H9 (cell line): Measurements from ENCODE around the gene CD27. TPM values are rescaled to one million over a fixed set of nuclear protein-coding genes. Genes with fewer than 3 reads are reported as not detected.

Source experiments
- DNase-seq: peaks from one replicate; pipeline ENCODE4 v3.0.0-alpha.2; 2017
- H2AFZ ChIP-seq: one replicate; pipeline ENCODE4 v1.6.1; 2013; ENCODE audit warnings: mild to moderate bottlenecking, low read length, control low read depth, moderate library complexity
- H2AK5ac ChIP-seq: 2 replicates; pipeline ENCODE4 v1.6.1; 2013; ENCODE audit warnings: low read length, control low read depth, mixed read lengths; ENCODE audit not compliant: insufficient read length
- H2BK120ac ChIP-seq: one replicate; pipeline ENCODE4 v1.6.1; 2013; ENCODE audit warnings: low read depth, mild to moderate bottlenecking, low read length, control low read depth, inconsistent platforms; ENCODE audit not compliant: poor library complexity, severe bottlenecking
- H2BK12ac ChIP-seq: 2 replicates; pipeline ENCODE4 v1.6.1; 2013; ENCODE audit warnings: low read length, control low read depth, mixed read lengths, low read depth; ENCODE audit not compliant: insufficient read length
- H2BK15ac ChIP-seq: 2 replicates; pipeline ENCODE4 v1.6.1; 2013; ENCODE audit warnings: low read depth, low read length, control low read depth
- H2BK20ac ChIP-seq: one replicate; pipeline ENCODE4 v1.6.1; 2013; ENCODE audit warnings: low read depth, mild to moderate bottlenecking, low read length, control low read depth, inconsistent platforms; ENCODE audit not compliant: poor library complexity, severe bottlenecking
- H2BK5ac ChIP-seq: 2 replicates; pipeline ENCODE4 v1.6.1; 2013; ENCODE audit warnings: low read length, control low read depth, mixed read lengths; ENCODE audit not compliant: insufficient read length
- H3K14ac ChIP-seq: 2 replicates; pipeline ENCODE4 v1.6.1; 2013; ENCODE audit warnings: low read length, control low read depth; ENCODE audit not compliant: insufficient read depth
- H3K18ac ChIP-seq: 2 replicates; pipeline ENCODE4 v1.6.1; 2013; ENCODE audit warnings: low read depth, mild to moderate bottlenecking, mixed read lengths, low read length, control low read depth; ENCODE audit not compliant: insufficient read length
- H3K23ac ChIP-seq: 2 replicates; pipeline ENCODE4 v1.6.1; 2013; ENCODE audit warnings: low read length, control low read depth, mixed read lengths, low read depth; ENCODE audit not compliant: insufficient read length
- H3K23me2 ChIP-seq: 2 replicates; pipeline ENCODE4 v1.6.1; 2013; ENCODE audit warnings: low read depth, mild to moderate bottlenecking, mixed read lengths, low read length, control low read depth; ENCODE audit not compliant: insufficient read length, poor library complexity, severe bottlenecking
- H3K27ac ChIP-seq: 2 replicates; pipeline ENCODE4 v1.5.1; 2013; ENCODE audit warnings: low read length, control low read depth, mixed read lengths, low read depth; ENCODE audit not compliant: insufficient read length
- H3K27me3 ChIP-seq: 2 replicates; pipeline ENCODE4 v1.6.1; 2013; ENCODE audit warnings: low read length, control low read depth, inconsistent platforms; ENCODE audit not compliant: insufficient read depth
- H3K4ac ChIP-seq: 2 replicates; pipeline ENCODE4 v1.6.1; 2013; ENCODE audit warnings: low read depth, mild to moderate bottlenecking, control low read depth, inconsistent platforms, low read length, moderate library complexity
- H3K4me1 ChIP-seq: 2 replicates; pipeline ENCODE4 v1.6.1; 2013; ENCODE audit warnings: low read length, control low read depth, inconsistent platforms; ENCODE audit not compliant: insufficient read depth
- H3K4me2 ChIP-seq: 2 replicates; pipeline ENCODE4 v1.6.1; 2013; ENCODE audit warnings: low read length, control low read depth, mixed read lengths; ENCODE audit not compliant: insufficient read length, insufficient read depth
- H3K56ac ChIP-seq: 2 replicates; pipeline ENCODE4 v1.6.1; 2013; ENCODE audit warnings: low read depth, mild to moderate bottlenecking, mixed read lengths, low read length, control low read depth; ENCODE audit not compliant: insufficient read length
- H3K79me1 ChIP-seq: 2 replicates; pipeline ENCODE4 v1.6.1; 2013; ENCODE audit warnings: low read depth, mild to moderate bottlenecking, moderate library complexity, low read length, control low read depth, inconsistent platforms; ENCODE audit not compliant: insufficient read depth, poor library complexity, severe bottlenecking
- H3K79me2 ChIP-seq: 2 replicates; pipeline ENCODE4 v1.6.1; 2013; ENCODE audit warnings: low read length, control low read depth, inconsistent platforms; ENCODE audit not compliant: insufficient read depth
- H3K9ac ChIP-seq: 2 replicates; pipeline ENCODE4 v1.6.1; 2013; ENCODE audit warnings: low read length, control low read depth, mixed read lengths; ENCODE audit not compliant: insufficient read length; ENCODE audit errors: extremely low read depth
- H3K9me3 ChIP-seq: one replicate; pipeline ENCODE4 v1.6.1; 2013; ENCODE audit warnings: low read depth, low read length, inconsistent platforms; ENCODE audit not compliant: control insufficient read depth
- H3T11ph ChIP-seq: one replicate; pipeline ENCODE4 v1.6.1; 2013; ENCODE audit warnings: mild to moderate bottlenecking, low read length, control low read depth, inconsistent platforms
- H4K20me1 ChIP-seq: one replicate; pipeline ENCODE4 v1.6.1; 2013; ENCODE audit not compliant: control insufficient read depth, insufficient read length, insufficient read depth
- H4K5ac ChIP-seq: 2 replicates; pipeline ENCODE4 v1.6.1; 2013; ENCODE audit warnings: low read depth, mild to moderate bottlenecking, mixed read lengths, low read length, control low read depth; ENCODE audit not compliant: insufficient read length
- H4K8ac ChIP-seq: replicated peaks from 2 replicates; pipeline ENCODE4 v1.6.1; 2013; ENCODE audit warnings: low read length, control low read depth, mixed read lengths, low read depth; ENCODE audit not compliant: insufficient read length
- H4K91ac ChIP-seq: 2 replicates; pipeline ENCODE4 v1.6.1; 2013; ENCODE audit warnings: low read depth, mild to moderate bottlenecking, moderate library complexity, mixed read lengths, low read length, control low read depth; ENCODE audit not compliant: insufficient read length
- H3K27ac Mint-ChIP-seq, 3 experiments: 2 replicates in 2 of 3; 3 replicates in 1 of 3; pipeline ENCODE4 v1.8.0; 2020 to 2021; ENCODE audit warnings: mixed read lengths in 3 of 3, mild to moderate bottlenecking in 1 of 3, moderate library complexity in 1 of 3
- H3K27me3 Mint-ChIP-seq: 2 replicates; pipeline ENCODE4 v1.8.0; 2021; ENCODE audit warnings: low read depth, mild to moderate bottlenecking, moderate library complexity, mixed read lengths
- H3K36me3 Mint-ChIP-seq, 3 experiments: 2 replicates in 2 of 3; 3 replicates in 1 of 3; pipeline ENCODE4 v1.8.0; 2020 to 2021; ENCODE audit warnings: low read depth in 3 of 3, mixed read lengths in 3 of 3; ENCODE audit not compliant: insufficient read depth in 1 of 3
- H3K4me1 Mint-ChIP-seq, 2 experiments: 2 replicates each; pipeline ENCODE4 v1.8.0; 2020; ENCODE audit warnings: mixed read lengths in 2 of 2
- H3K4me3 Mint-ChIP-seq, 2 experiments: 2 replicates in 1 of 2; 3 replicates in 1 of 2; pipeline ENCODE4 v1.8.0; 2020 to 2021; ENCODE audit warnings: mild to moderate bottlenecking in 2 of 2, mixed read lengths in 2 of 2, moderate library complexity in 1 of 2
- H3K9me3 Mint-ChIP-seq, 2 experiments: 2 replicates in 1 of 2; 3 replicates in 1 of 2; pipeline ENCODE4 v1.8.0; 2020; ENCODE audit warnings: mild to moderate bottlenecking in 2 of 2, mixed read lengths in 2 of 2, moderate library complexity in 1 of 2
- CTCF ChIP-seq: fragments of 200-600 bp; sonication (generic); conservative IDR thresholded peaks from 3 replicates; pipeline ENCODE4 v1.8.0; 2021; ENCODE audit warnings: antibody characterized with exemption, mild to moderate bottlenecking
- WGBS: extraction: QIAGEN DNeasy Blood & Tissue Kit; methylation state at CpG from one replicate; pipeline ENCODE4 v1.1.7; 2013; ENCODE audit warnings: missing lambda C conversion rate, low lambda C conversion rate, mixed read lengths; ENCODE audit not compliant: insufficient read length; ENCODE audit errors: extremely low coverage; 5-methylcytosine and 5-hydroxymethylcytosine counted together
- total RNA-seq: library from RNA; stranded (reverse); gene quantifications from 2 replicates; pipeline ENCODE4 v1.2.1, GENCODE V29; 2021

CD27 gene
- total RNA-seq, 1 experiment from 2014 or later: 0.37 TPM

- H3K23ac ChIP-seq: no peak overlapping the region
- no peak overlapping the region for H3K9ac ChIP-seq
- Mint-ChIP-seq H3K4me3 (no peak overlapping the region), H3K4me1 (peaks cover 5% of the 10 kb centered on the region in 2 experiments), H3K36me3 (no peaks in the 10 kb centered on the region), H3K27me3 (peaks cover 6% of the 10 kb centered on the region), H3K9me3 (no peaks in the 10 kb centered on the region), H3K27ac (no peak overlapping the region)
- no peak overlapping the region for H3K4ac ChIP-seq
- H2AFZ ChIP-seq: no peak overlapping the region
- no peak overlapping the region for H4K5ac ChIP-seq
- H3K14ac ChIP-seq: no peak overlapping the region
- no CpG with 5 or more reads among the region's 23 CpGs for WGBS
- H3K18ac ChIP-seq: no peak overlapping the region
- H3K4me2 ChIP-seq: no peak overlapping the region
- H3K27me3 ChIP-seq: no peaks in the 10 kb centered on the region
- H2BK15ac ChIP-seq: no peak overlapping the region
- no peaks in the 10 kb centered on the region; the same call in 1 of the 2 replicates for H3K4me1 ChIP-seq
- H4K91ac ChIP-seq: no peak overlapping the region
- H2BK120ac ChIP-seq: no peak overlapping the region
- H2BK20ac ChIP-seq: no peak overlapping the region
- H2BK5ac ChIP-seq: no peak overlapping the region
- H3K27ac ChIP-seq: no peak overlapping the region
- no peaks in the 10 kb centered on the region for H3K9me3 ChIP-seq
- no peak overlapping the region for H3K56ac ChIP-seq
- H3K79me2 ChIP-seq: no peaks in the 10 kb centered on the region
- H2BK12ac ChIP-seq: no peak overlapping the region
- H3K23me2 ChIP-seq: no peaks in the 10 kb centered on the region
- no peak overlapping the region for H4K8ac ChIP-seq
- H3K79me1 ChIP-seq: no peaks in the 10 kb centered on the region
- H4K20me1 ChIP-seq: no peaks in the 10 kb centered on the region
- H3T11ph ChIP-seq: no peak overlapping the region
- no peak for DNase-seq
- no peak overlapping the region for H2AK5ac ChIP-seq
- TF ChIP-seq CTCF: no peak
Measured at GRCh38 chr12:6425590-6426531, 18.9 kb upstream of the CD27 start.
